Lower leg skin (tissue), 3 donors: Measurements from ENCODE around the gene PLXDC2.

ENCODE experiments used
- POLR2A ChIP-seq, 2 donors: fragments of 450-650 bp; IDR thresholded peaks; one replicate each; pipeline ENCODE4 v1.6.1; 2016 to 2017; ENCODE audit warnings: antibody characterized with exemption in 2 of 2, mild to moderate bottlenecking in 1 of 2, moderate library complexity in 1 of 2
- TF ChIP-seq, protein P1 (sequence below), 3 donors: fragments of 450-650 bp; IDR thresholded peaks; one replicate each; pipeline ENCODE4 v1.5.1; 2016; ENCODE audit warnings: antibody characterized with exemption in 3 of 3, mild to moderate bottlenecking in 3 of 3, moderate library complexity in 2 of 3

DNA sequence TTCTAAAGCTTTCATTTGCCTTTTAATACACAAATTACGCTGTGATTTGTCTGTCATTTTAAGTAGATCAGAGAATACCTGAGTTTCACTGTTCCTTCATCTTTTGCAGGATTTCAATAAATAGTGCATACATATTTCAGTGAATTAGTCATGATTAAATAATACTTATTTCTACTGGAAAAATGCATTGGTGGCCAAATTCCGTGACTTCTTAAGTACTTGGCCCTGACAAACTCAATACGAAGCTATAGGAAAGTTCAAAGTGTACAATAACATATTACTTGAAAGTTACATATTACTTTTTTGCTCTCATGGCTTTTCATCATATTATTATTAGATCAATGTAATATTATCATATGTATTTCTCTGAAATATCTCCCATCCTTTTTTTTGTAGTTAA lies 16.1 kb upstream of the PLXDC2 start:
- TF ChIP-seq, protein P1, sequence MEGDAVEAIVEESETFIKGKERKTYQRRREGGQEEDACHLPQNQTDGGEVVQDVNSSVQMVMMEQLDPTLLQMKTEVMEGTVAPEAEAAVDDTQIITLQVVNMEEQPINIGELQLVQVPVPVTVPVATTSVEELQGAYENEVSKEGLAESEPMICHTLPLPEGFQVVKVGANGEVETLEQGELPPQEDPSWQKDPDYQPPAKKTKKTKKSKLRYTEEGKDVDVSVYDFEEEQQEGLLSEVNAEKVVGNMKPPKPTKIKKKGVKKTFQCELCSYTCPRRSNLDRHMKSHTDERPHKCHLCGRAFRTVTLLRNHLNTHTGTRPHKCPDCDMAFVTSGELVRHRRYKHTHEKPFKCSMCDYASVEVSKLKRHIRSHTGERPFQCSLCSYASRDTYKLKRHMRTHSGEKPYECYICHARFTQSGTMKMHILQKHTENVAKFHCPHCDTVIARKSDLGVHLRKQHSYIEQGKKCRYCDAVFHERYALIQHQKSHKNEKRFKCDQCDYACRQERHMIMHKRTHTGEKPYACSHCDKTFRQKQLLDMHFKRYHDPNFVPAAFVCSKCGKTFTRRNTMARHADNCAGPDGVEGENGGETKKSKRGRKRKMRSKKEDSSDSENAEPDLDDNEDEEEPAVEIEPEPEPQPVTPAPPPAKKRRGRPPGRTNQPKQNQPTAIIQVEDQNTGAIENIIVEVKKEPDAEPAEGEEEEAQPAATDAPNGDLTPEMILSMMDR (IDR thresholded peaks at IDR 0.05): no peak
- no peak for TF ChIP-seq POLR2A (IDR thresholded peaks at IDR 0.05)
